Ishikawa (cell line): Measurements from ENCODE around the gene FAM53B.

Experiments
- CEBPB ChIP-seq: IDR thresholded peaks from 2 replicates; pipeline ENCODE4 v1.6.1; 2012
- CREB1 ChIP-seq: IDR thresholded peaks from 2 replicates; pipeline ENCODE4 v1.6.1; 2012; ENCODE audit warnings: low read depth
- EGR1 ChIP-seq: IDR thresholded peaks from 2 replicates; pipeline ENCODE4 v1.6.1; 2012
- EP300 ChIP-seq: IDR thresholded peaks from 2 replicates; pipeline ENCODE4 v1.6.1; 2012; ENCODE audit warnings: borderline replicate concordance
- FOXM1 ChIP-seq: IDR thresholded peaks from 2 replicates; pipeline ENCODE4 v1.6.1; 2012; ENCODE audit warnings: low read depth, borderline replicate concordance
- YY1 ChIP-seq: IDR thresholded peaks from 2 replicates; pipeline ENCODE4 v1.6.1; 2012; ENCODE audit warnings: low read depth
- TF ChIP-seq, protein P1 (sequence below): IDR thresholded peaks from 2 replicates; pipeline ENCODE4 v1.6.1; 2012; ENCODE audit warnings: low read depth, mild to moderate bottlenecking

DNA sequence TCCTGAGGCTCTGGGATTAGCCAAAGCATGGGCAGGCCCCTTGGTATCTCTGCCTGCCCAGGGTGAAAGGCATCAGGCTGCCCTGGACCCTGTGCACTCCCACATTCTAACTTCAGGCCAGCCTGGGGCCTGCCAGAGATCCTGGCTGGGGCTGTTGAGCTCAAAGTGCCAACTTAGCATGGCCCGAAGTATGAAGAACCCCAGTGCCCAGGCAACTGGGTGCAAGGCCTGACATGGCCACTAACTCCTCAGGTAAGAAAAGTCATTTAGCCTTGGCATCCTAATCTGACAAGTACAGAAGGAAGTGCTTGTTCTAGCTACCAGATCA is 43.2 kb downstream of the FAM53B start:
- no peak for TF ChIP-seq FOXM1
- no peak for TF ChIP-seq YY1
- no peak for TF ChIP-seq EGR1
- no peak for TF ChIP-seq EP300
- no peak for TF ChIP-seq CEBPB
- no peak for TF ChIP-seq CREB1
- TF ChIP-seq, protein P1, sequence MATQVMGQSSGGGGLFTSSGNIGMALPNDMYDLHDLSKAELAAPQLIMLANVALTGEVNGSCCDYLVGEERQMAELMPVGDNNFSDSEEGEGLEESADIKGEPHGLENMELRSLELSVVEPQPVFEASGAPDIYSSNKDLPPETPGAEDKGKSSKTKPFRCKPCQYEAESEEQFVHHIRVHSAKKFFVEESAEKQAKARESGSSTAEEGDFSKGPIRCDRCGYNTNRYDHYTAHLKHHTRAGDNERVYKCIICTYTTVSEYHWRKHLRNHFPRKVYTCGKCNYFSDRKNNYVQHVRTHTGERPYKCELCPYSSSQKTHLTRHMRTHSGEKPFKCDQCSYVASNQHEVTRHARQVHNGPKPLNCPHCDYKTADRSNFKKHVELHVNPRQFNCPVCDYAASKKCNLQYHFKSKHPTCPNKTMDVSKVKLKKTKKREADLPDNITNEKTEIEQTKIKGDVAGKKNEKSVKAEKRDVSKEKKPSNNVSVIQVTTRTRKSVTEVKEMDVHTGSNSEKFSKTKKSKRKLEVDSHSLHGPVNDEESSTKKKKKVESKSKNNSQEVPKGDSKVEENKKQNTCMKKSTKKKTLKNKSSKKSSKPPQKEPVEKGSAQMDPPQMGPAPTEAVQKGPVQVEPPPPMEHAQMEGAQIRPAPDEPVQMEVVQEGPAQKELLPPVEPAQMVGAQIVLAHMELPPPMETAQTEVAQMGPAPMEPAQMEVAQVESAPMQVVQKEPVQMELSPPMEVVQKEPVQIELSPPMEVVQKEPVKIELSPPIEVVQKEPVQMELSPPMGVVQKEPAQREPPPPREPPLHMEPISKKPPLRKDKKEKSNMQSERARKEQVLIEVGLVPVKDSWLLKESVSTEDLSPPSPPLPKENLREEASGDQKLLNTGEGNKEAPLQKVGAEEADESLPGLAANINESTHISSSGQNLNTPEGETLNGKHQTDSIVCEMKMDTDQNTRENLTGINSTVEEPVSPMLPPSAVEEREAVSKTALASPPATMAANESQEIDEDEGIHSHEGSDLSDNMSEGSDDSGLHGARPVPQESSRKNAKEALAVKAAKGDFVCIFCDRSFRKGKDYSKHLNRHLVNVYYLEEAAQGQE = no peak
